ENCODE results near the gene SH3BGRL2.

The SH3BGRL2 gene

GRCh38 chr6:79712616-79713135 is 81.5 kb downstream of the SH3BGRL2 start:
- in situ Hi-C loops (cut with HindIII; ENCODE audit: low pct_ligation_motif_present, low sequenced_read_pairs), result no loop called here
- DNase-seq, result no peak
- Histone ChIP-seq H3K27me3 (replicated peaks) (no peaks in the 10 kb centered on the region), H3K4me3 (ENCODE audit: low read depth, low read length) (no peak overlapping the region), H3K36me3 (replicated peaks) (no peaks in the 10 kb centered on the region), H3K27ac (no peak overlapping the region)
- TF ChIP-seq CTCF (IDR thresholded peaks at IDR 0.05; ENCODE audit: low read depth, low read length, missing control alignments), result no peak

- in situ Hi-C loops (cut with HindIII; ENCODE audit: low pct_ligation_motif_present, low sequenced_read_pairs), result no loop called here
- peak; percentile 82 for TF ChIP-seq CTCF (IDR thresholded peaks at IDR 0.05; ENCODE audit: low read depth, low read length, missing control alignments)
- Histone ChIP-seq H3K27me3 (replicated peaks) (no peaks in the 10 kb centered on the region), H3K27ac (no peak overlapping the region), H3K4me3 (ENCODE audit: low read depth, low read length) (no peak overlapping the region), H3K36me3 (replicated peaks) (no peaks in the 10 kb centered on the region)
- DNase-seq, result peak; percentile 52
These were observed 82.7 kb downstream of the SH3BGRL2 start for GRCh38 chr6:79713701-79714322.

GRCh38 chr6:79717989-79718388 is 86.9 kb downstream of the SH3BGRL2 start:
- no peak overlapping the region for H3K4me3 ChIP-seq (ENCODE audit: low read depth, low read length)
- H3K27ac ChIP-seq, result no peak overlapping the region
- no peak for TF ChIP-seq CTCF (IDR thresholded peaks at IDR 0.05; ENCODE audit: low read depth, low read length, missing control alignments)
- H3K27me3 ChIP-seq (replicated peaks), result no peaks in the 10 kb centered on the region
- DNase-seq, result no peak
- H3K36me3 ChIP-seq (replicated peaks), result no peaks in the 10 kb centered on the region
- in situ Hi-C loops (cut with HindIII; ENCODE audit: low pct_ligation_motif_present, low sequenced_read_pairs), result no loop called here

- no peak overlapping the region for H3K27ac ChIP-seq
- TF ChIP-seq CTCF (IDR thresholded peaks at IDR 0.05; ENCODE audit: low read depth, low read length, missing control alignments), result no peak
- in situ Hi-C loops (cut with HindIII; ENCODE audit: low pct_ligation_motif_present, low sequenced_read_pairs), result no loop called here
- no peak overlapping the region for H3K4me3 ChIP-seq (ENCODE audit: low read depth, low read length)
- H3K36me3 ChIP-seq (replicated peaks), result no peaks in the 10 kb centered on the region
- no peak for DNase-seq
- H3K27me3 ChIP-seq (replicated peaks), result no peaks in the 10 kb centered on the region
These were observed 87.5 kb downstream of the SH3BGRL2 start for GRCh38 chr6:79718509-79719247.

GRCh38 chr6:79719248-79719960 is 88.3 kb downstream of the SH3BGRL2 start:
- Histone ChIP-seq H3K4me3 (ENCODE audit: low read depth, low read length) (no peak overlapping the region), H3K27ac (no peak overlapping the region), H3K36me3 (replicated peaks) (no peaks in the 10 kb centered on the region), H3K27me3 (replicated peaks) (no peaks in the 10 kb centered on the region)
- in situ Hi-C loops (cut with HindIII; ENCODE audit: low pct_ligation_motif_present, low sequenced_read_pairs), result no loop called here
- peak; percentile 59 for DNase-seq
- TF ChIP-seq CTCF (IDR thresholded peaks at IDR 0.05; ENCODE audit: low read depth, low read length, missing control alignments), result no peak
